HEK293 (cell line): ENCODE data around the gene SCLT1.

Experiments used
- INSM2 ChIP-seq: fragments of 450-650 bp; formaldehyde crosslinking; IDR thresholded peaks from 2 replicates; pipeline ENCODE4 v1.5.1; 2016; ENCODE audit warnings: missing biosample characterization, missing genetic modification characterization
- SP2 ChIP-seq: fragments of 450-650 bp; formaldehyde crosslinking; IDR thresholded peaks from 2 replicates; pipeline ENCODE4 v1.5.1; 2016; ENCODE audit warnings: missing biosample characterization, missing genetic modification characterization
- SP3 ChIP-seq: fragments of 450-650 bp; formaldehyde crosslinking; IDR thresholded peaks from 2 replicates; pipeline ENCODE4 v1.5.1; 2016; ENCODE audit warnings: missing biosample characterization, missing genetic modification characterization
- ZBTB21 ChIP-seq: fragments of 450-650 bp; formaldehyde crosslinking; IDR thresholded peaks from 2 replicates; pipeline ENCODE4 v1.5.1; 2017; ENCODE audit warnings: missing biosample characterization, missing genetic modification characterization
- ZBTB7A ChIP-seq: fragments of 450-650 bp; formaldehyde crosslinking; IDR thresholded peaks from 2 replicates; pipeline ENCODE4 v1.5.1; 2016; ENCODE audit warnings: low read depth, missing biosample characterization, missing genetic modification characterization
- ZFP41 ChIP-seq: fragments of 450-650 bp; formaldehyde crosslinking; IDR thresholded peaks from 2 replicates; pipeline ENCODE4 v1.5.1; 2016; ENCODE audit warnings: missing biosample characterization, missing genetic modification characterization, borderline replicate concordance
- ZNF133 ChIP-seq: fragments of 450-650 bp; formaldehyde crosslinking; IDR thresholded peaks from 2 replicates; pipeline ENCODE4 v1.5.1; 2016; ENCODE audit warnings: missing biosample characterization, missing genetic modification characterization
- ZNF311 ChIP-seq: fragments of 450-650 bp; formaldehyde crosslinking; IDR thresholded peaks from 2 replicates; pipeline ENCODE4 v1.5.1; 2017; ENCODE audit warnings: missing biosample characterization, missing genetic modification characterization, borderline replicate concordance
- ZNF449 ChIP-seq: fragments of 450-650 bp; formaldehyde crosslinking; IDR thresholded peaks from 2 replicates; pipeline ENCODE4 v1.5.1; 2017; ENCODE audit warnings: missing biosample characterization, mild to moderate bottlenecking, missing genetic modification characterization, moderate library complexity
- ZNF48 ChIP-seq: fragments of 450-650 bp; formaldehyde crosslinking; IDR thresholded peaks from 2 replicates; pipeline ENCODE4 v1.5.1; 2016; ENCODE audit warnings: missing biosample characterization, missing genetic modification characterization
- ZNF549 ChIP-seq: fragments of 450-650 bp; IDR thresholded peaks from 2 replicates; pipeline ENCODE4 v1.5.1; 2018; ENCODE audit warnings: missing biosample characterization, missing genetic modification characterization, mild to moderate bottlenecking, inconsistent platforms, moderate library complexity
- ZNF585B ChIP-seq: fragments of 450-650 bp; formaldehyde crosslinking; IDR thresholded peaks from 2 replicates; pipeline ENCODE4 v1.5.1; 2016; ENCODE audit warnings: missing biosample characterization, missing genetic modification characterization
- TF ChIP-seq, protein P1 (sequence below): fragments of 450-650 bp; formaldehyde crosslinking; IDR thresholded peaks from 2 replicates; pipeline ENCODE4 v1.5.1; 2016; ENCODE audit warnings: missing biosample characterization, missing genetic modification characterization
- TF ChIP-seq, protein P2 (sequence below): fragments of 450-650 bp; formaldehyde crosslinking; IDR thresholded peaks from 2 replicates; pipeline ENCODE4 v1.5.1; 2016; ENCODE audit warnings: missing biosample characterization, missing genetic modification characterization

- TF ChIP-seq ZNF311 (no peak), ZNF585B (tag by site-specific recombination) (no peak), SP2 (no peak), ZFP41 (tag by site-specific recombination) (no peak), ZNF549 (tag by site-specific recombination) (no peak), ZBTB21 (tag by site-specific recombination) (no peak), ZNF449 (tag by site-specific recombination) (no peak), SP3 (tag by site-specific recombination) (no peak), ZNF48 (tag by site-specific recombination) (no peak), ZNF133 (tag by site-specific recombination) (no peak), INSM2 (tag by site-specific recombination) (no peak), ZBTB7A (no peak)
- TF ChIP-seq, protein P1, sequence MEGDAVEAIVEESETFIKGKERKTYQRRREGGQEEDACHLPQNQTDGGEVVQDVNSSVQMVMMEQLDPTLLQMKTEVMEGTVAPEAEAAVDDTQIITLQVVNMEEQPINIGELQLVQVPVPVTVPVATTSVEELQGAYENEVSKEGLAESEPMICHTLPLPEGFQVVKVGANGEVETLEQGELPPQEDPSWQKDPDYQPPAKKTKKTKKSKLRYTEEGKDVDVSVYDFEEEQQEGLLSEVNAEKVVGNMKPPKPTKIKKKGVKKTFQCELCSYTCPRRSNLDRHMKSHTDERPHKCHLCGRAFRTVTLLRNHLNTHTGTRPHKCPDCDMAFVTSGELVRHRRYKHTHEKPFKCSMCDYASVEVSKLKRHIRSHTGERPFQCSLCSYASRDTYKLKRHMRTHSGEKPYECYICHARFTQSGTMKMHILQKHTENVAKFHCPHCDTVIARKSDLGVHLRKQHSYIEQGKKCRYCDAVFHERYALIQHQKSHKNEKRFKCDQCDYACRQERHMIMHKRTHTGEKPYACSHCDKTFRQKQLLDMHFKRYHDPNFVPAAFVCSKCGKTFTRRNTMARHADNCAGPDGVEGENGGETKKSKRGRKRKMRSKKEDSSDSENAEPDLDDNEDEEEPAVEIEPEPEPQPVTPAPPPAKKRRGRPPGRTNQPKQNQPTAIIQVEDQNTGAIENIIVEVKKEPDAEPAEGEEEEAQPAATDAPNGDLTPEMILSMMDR = no peak
- TF ChIP-seq, protein P2, sequence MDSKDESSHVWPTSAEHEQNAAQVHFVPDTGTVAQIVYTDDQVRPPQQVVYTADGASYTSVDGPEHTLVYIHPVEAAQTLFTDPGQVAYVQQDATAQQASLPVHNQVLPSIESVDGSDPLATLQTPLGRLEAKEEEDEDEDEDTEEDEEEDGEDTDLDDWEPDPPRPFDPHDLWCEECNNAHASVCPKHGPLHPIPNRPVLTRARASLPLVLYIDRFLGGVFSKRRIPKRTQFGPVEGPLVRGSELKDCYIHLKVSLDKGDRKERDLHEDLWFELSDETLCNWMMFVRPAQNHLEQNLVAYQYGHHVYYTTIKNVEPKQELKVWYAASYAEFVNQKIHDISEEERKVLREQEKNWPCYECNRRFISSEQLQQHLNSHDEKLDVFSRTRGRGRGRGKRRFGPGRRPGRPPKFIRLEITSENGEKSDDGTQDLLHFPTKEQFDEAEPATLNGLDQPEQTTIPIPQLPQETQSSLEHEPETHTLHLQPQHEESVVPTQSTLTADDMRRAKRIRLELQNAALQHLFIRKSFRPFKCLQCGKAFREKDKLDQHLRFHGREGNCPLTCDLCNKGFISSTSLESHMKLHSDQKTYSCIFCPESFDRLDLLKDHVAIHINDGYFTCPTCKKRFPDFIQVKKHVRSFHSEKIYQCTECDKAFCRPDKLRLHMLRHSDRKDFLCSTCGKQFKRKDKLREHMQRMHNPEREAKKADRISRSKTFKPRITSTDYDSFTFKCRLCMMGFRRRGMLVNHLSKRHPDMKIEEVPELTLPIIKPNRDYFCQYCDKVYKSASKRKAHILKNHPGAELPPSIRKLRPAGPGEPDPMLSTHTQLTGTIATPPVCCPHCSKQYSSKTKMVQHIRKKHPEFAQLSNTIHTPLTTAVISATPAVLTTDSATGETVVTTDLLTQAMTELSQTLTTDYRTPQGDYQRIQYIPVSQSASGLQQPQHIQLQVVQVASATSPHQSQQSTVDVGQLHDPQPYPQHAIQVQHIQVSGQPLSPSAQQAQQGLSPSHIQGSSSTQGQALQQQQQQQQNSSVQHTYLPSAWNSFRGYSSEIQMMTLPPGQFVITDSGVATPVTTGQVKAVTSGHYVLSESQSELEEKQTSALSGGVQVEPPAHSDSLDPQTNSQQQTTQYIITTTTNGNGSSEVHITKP (tag by site-specific recombination) = no peak
Observed at GRCh38 chr4:128855621-128856020, 237.7 kb downstream of the SCLT1 start.
